HG02610 (cell line): ENCODE measurements around the gene DDX19B.
A peak's percentile ranks its signal among the peaks of the same experiment; 100 is the strongest.
"Not testable (repeated sequence)": the region's sequence is repeated elsewhere in the genome, so short reads cannot be mapped to it uniquely, and the experiment has no call there.

Source experiments
- ATAC-seq: cut with Tn5 transposase; IDR thresholded peaks from one replicate; pipeline ENCODE4 v1.9.1; 2021; ENCODE audit warnings: mild to moderate bottlenecking, moderate library complexity; ENCODE audit not compliant: unreplicated experiment

DDX19B gene

DNA sequence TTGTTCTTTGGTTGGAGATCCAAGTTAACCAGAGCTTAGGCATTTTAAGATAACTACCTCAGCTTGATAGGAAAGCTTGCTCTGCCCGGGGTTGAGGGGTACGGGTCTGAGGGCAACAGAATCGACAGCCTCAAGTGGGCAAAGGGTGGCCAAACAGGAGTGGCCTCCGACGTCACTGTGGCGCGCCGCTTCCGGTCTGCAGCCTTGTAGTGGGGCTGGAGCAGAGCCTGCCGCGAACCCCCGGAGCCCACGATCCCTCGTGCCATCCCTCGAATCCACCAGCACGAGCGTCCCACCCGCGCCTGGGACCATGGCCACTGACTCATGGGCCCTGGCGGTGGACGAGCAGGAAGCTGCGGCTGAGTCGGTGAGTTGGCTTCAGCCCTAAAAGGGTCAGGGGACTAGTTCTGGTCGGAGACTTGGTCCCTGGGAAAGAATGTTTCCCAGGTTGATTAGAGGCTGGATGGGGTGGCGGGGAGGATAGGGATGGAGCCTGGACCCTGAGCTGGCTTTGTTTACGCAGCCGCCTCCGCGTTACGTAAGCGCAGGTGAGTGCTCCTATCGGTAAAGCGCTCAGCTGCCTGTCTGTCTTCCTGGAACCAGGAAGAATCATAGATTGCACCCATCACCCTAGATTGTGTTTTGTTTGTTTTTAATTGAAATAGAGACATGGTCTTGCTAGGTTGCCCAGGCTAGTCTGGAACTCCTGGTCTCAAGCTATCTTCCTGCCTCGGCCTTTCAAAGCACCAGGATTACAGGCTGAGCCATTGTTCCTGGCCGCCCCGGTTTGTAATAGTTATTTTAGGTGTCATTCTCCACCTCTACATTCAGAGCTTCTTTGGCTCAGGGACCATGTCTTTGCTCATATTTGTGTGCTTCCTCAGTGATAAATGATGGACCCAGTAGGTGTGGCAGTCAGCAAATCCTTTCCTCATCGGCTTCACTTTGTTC is at the start of gene DDX19B:
DDX19B (plus strand) TSS at position 199 of the 951 bp plus-strand sequence; CDS start at position 311, 112 bp downstream.
- ATAC-seq: peak; percentile 74

GRCh38 chr16:70249697-70250096 is 49.3 kb upstream of the DDX19B start:
- not testable (repeated sequence) for ATAC-seq

- ATAC-seq: peak; percentile 44
These were observed 48.0 kb upstream of the DDX19B start for GRCh38 chr16:70250748-70251628.

GRCh38 chr16:70251629-70252354 is 47.2 kb upstream of the DDX19B start, which contains the start of gene EXOSC6:
TSS of gene EXOSC6 (minus strand) at chr16:70251940. CDS start at chr16:70251900, 40 bp downstream.
- ATAC-seq: peak; percentile 91

GRCh38 chr16:70252355-70252988 is 46.5 kb upstream of the DDX19B start:
- ATAC-seq: no peak

DNA sequence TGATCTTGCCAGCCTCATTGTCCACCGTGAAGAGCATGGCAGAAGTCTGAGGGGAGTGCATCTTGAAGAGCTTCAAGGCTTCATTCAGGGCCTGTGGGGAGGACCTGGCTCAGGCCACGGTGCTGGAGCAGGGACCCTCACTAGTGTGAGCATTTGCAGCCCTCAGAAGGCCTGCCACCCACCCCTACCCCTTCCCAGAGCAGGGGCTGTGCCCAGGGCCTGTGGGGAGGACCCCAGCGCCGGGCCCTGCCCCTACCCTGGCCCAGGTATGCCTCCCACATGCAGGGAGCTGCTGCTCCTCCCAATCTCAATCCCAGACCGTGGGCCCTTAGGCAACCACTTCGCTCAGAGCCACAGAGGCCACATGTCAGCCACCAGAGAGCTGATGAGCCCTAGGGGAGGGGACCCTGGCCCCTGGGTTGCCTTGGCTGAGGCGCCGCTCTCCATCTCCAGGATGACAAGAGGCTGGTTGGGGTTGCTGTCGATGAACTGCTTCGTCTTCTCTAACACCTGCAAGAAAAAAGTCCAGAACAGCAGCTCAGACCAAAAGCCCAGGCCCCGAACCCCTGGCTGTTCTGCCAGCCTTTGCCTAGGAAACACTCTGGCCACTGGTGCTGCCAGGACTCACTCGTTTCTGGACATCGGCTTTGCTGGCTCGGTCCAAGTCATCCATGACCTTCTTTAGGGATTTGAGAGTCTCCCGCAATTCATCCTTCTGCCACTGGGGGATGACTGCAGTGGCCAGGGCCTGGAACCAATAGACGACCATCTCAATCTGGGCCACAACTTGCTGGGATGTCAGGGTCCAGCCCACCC is 45.5 kb upstream of the DDX19B start:
- ATAC-seq: no peak

- ATAC-seq: no peak
These were observed 44.6 kb upstream of the DDX19B start for GRCh38 chr16:70254180-70254964.

- no peak for ATAC-seq
These were observed 44.1 kb upstream of the DDX19B start for GRCh38 chr16:70254965-70255286.

DNA sequence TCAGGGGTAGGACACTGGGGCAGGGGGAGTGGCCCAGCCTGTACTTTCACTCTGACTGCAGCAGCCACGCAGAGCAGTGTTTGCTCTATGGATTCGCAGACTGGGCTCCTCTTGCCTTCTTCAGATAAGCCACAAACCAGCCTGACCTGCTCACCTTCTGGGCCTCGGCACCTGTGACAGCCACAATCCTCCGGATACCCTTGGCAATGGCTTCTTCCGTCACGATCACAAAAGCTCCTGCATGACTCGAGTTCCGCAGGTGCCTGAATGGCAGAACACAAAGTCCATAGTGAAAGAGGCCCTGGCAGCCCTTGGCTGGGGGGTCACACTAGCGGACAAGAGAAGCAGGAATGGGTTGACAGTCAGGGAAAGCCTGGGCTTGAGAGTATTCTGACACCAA is 43.4 kb upstream of the DDX19B start:
- ATAC-seq: no peak

DNA sequence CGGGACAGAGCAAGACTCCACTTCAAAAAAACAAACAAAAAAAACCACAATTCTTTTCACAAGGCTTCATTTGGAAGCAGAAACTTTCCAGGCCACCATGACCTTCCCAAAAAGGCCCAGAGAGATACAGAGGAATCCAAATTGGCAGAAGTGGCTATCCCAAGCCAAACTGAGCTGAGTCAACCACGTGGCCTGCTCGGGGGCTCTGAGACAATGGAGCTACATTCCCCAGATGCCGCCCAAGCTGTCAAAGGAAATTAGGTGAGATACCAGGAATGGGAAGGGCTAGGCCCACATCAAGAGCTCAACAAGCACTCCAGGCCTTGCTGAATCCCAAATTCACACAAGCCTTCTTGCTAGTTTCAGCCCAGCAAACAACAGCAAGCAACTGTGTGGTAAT is 41.6 kb upstream of the DDX19B start:
- no peak for ATAC-seq

GRCh38 chr16:70258065-70258464 is 40.9 kb upstream of the DDX19B start:
- ATAC-seq: no peak

DNA sequence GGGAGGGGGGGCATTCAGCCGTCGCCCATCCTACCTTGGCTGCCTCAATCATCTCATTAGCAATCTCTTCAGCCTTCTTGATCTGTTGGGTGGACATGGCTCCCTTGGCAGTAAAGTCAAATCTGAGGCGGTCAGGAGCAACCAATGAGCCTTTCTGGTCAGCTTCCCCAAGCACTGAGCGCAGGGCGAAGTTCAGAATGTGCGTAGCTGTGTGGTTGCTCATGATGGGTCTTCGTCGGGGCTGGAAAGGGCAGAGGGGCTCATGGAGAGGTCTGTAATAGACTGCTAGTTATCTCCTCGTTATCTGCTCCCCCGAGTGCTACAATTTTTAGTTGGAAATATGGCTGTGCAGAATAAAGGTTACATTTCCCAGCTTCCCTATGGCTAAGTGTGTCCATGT is 40.0 kb upstream of the DDX19B start:
- ATAC-seq: no peak

GRCh38 chr16:70259903-70260302 is 39.1 kb upstream of the DDX19B start:
- ATAC-seq: not testable (repeated sequence)

- no peak for ATAC-seq
These were observed 31.5 kb upstream of the DDX19B start for GRCh38 chr16:70267516-70267915.

DNA sequence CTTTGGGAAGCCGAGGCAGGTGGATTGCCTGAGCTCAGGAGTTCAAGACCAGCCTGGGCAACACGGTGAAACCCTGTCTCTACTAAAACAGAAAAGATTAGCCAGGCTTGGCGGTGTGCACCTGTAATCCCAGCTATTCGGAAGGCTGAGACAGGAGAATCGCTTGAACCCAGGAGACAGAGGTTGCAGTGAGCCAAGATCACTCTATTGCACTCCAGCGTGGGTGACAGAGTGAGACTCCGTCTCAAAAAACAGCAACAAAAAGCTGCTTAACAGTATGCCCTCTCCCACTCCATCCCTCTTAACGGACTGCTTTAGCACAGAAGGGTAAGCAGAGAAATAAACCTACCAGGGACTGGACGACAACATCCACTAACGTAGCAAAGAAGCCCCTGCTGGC is 31.1 kb upstream of the DDX19B start:
- ATAC-seq: not testable (repeated sequence)

DNA sequence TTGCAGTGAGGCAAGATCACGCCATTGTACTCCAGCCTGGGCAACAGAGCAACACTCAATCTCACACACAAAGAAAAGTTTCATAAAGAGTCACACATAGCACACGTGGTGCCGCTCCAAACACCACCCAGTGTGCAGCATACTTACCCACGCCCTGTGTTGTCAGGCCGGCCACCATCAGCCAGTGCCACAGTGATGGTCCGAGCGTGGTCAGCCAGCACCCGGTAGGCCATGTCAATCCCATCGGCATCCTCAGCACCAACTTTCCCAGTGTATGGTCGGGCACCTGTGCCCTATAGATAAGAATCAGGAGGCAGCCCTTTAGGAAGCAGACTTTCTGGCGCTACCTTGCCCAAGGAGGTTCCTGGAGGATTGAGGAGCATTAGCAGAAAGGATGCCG is 29.5 kb upstream of the DDX19B start:
- no peak for ATAC-seq

- no peak for ATAC-seq
These were observed 28.8 kb upstream of the DDX19B start for GRCh38 chr16:70270176-70270575.

GRCh38 chr16:70271696-70272095 is 27.3 kb upstream of the DDX19B start:
- ATAC-seq: no peak

GRCh38 chr16:70276392-70276791 is 22.6 kb upstream of the DDX19B start:
- no peak for ATAC-seq
